ENCODE measurements around the gene MRPL24. TPM values are rescaled to one million over a fixed set of nuclear protein-coding genes. Genes with fewer than 3 reads are reported as not detected.

MRPL24 gene
- total RNA-seq, 1 experiment from 2014 or later = 27.3 TPM

GRCh38 chr1:156708218-156708661 lies 32.6 kb downstream of the MRPL24 start:
- no peak overlapping the region for H4K91ac ChIP-seq (ENCODE audit: insufficient read length, low read depth, low read length)
- H2BK5ac ChIP-seq (ENCODE audit: insufficient read length, low read length) = no peak overlapping the region
- H3K79me2 ChIP-seq (ENCODE audit: insufficient read depth, low read length) = no peaks in the 10 kb centered on the region
- H2BK120ac ChIP-seq (ENCODE audit: low read depth, low read length, poor library complexity, severe bottlenecking) = no peak overlapping the region
- no peak overlapping the region for H3K56ac ChIP-seq (ENCODE audit: insufficient read length, low read depth, low read length)
- TF ChIP-seq CTCF (conservative IDR thresholded peaks at IDR 0.05) = no peak
- H3K27ac ChIP-seq (ENCODE audit: insufficient read length, low read depth, low read length) = no peak overlapping the region
- H3K27me3 Mint-ChIP-seq (ENCODE audit: low read depth) = peaks cover 23% of the 10 kb centered on the region
- peaks cover 76 to 77% of the 10 kb centered on the region in 2 experiments for H3K4me1 Mint-ChIP-seq
- H4K20me1 ChIP-seq (ENCODE audit: control insufficient read depth, insufficient read depth, insufficient read length) = no peaks in the 10 kb centered on the region
- no peak overlapping the region for H3K23ac ChIP-seq (ENCODE audit: insufficient read length, low read depth, low read length)
- no peak overlapping the region for H2BK15ac ChIP-seq (ENCODE audit: low read depth, low read length)
- H3K4me3 Mint-ChIP-seq = peak overlapping the region; percentile 33 to 91
- H3K9me3 ChIP-seq (ENCODE audit: control insufficient read depth, low read depth, low read length) = no peaks in the 10 kb centered on the region
- no peaks in the 10 kb centered on the region for H3K79me1 ChIP-seq (ENCODE audit: insufficient read depth, low read depth, low read length, poor library complexity, severe bottlenecking)
- peaks cover 17% of the 10 kb centered on the region; the same call in 1 of the 2 replicates for H3K4me1 ChIP-seq (ENCODE audit: insufficient read depth, low read length)
- no peak overlapping the region for H3K9ac ChIP-seq (ENCODE audit: extremely low read depth, insufficient read length, low read length)
- H2AK5ac ChIP-seq (ENCODE audit: insufficient read length, low read length) = no peak overlapping the region
- H2BK12ac ChIP-seq (ENCODE audit: insufficient read length, low read depth, low read length) = peak overlapping the region; percentile 25
- peak overlapping the region; percentile 83 for H3K4me2 ChIP-seq (ENCODE audit: insufficient read depth, insufficient read length, low read length)
- peaks cover 39% of the 10 kb centered on the region for H3K23me2 ChIP-seq (ENCODE audit: insufficient read length, low read depth, low read length, poor library complexity, severe bottlenecking)
- peaks cover 3% of the 10 kb centered on the region; the same call in 1 of the 2 replicates for H3K27me3 ChIP-seq (ENCODE audit: insufficient read depth, low read length)
- no peak overlapping the region for H4K5ac ChIP-seq (ENCODE audit: insufficient read length, low read depth, low read length)
- H3K18ac ChIP-seq (ENCODE audit: insufficient read length, low read depth, low read length) = peak overlapping the region; percentile 56
- H3K9me3 Mint-ChIP-seq = no peaks in the 10 kb centered on the region
- H4K8ac ChIP-seq (replicated peaks; ENCODE audit: insufficient read length, low read depth, low read length) = no peak overlapping the region
- no peak overlapping the region; the same call in 1 of the 2 replicates for H3K14ac ChIP-seq (ENCODE audit: insufficient read depth, low read length)
- peak overlapping the region; percentile 89 to 99 (median 90) for H3K27ac Mint-ChIP-seq
- no peak overlapping the region for H3T11ph ChIP-seq (ENCODE audit: low read length)
- no peak overlapping the region for H3K4ac ChIP-seq (ENCODE audit: low read depth, low read length)
- H3K36me3 Mint-ChIP-seq (ENCODE audit: insufficient read depth in 1 of 3, low read depth in 3 of 3) = peaks cover 0 to 3% (median 2%) of the 10 kb centered on the region in 3 experiments; a peak in 5 of 7 replicates
- no peak overlapping the region for H2BK20ac ChIP-seq (ENCODE audit: low read depth, low read length, poor library complexity, severe bottlenecking)
- WGBS (ENCODE audit: extremely low coverage, insufficient read length, low lambda C conversion rate) = no CpG with 5 or more reads among the region's 4 CpGs
- DNase-seq = peak; percentile 76
- no peak overlapping the region for H2AFZ ChIP-seq (ENCODE audit: low read length)
